ENCODE data around the gene METTL18.

GRCh38 chr1:169804941-169805340 lies 10.2 kb upstream of the METTL18 start:
- no peak for TF ChIP-seq CTCF (IDR thresholded peaks at IDR 0.05 in 4 of 5, conservative IDR thresholded peaks at IDR 0.05 in 1 of 5)
- TF ChIP-seq POLR2A (IDR thresholded peaks at IDR 0.05), result no peak

Measured in gastrocnemius medialis (tissue), 4 donors.